SU-DHL-6 (cell line): ENCODE measurements around the gene CD200.

Experiments used
- H2AFZ ChIP-seq: fragments of 200-600 bp; sonication (generic); 2 replicates; pipeline ENCODE4 v1.6.1; 2014; ENCODE audit warnings: low read depth, mild to moderate bottlenecking, moderate library complexity, mixed read lengths, antibody characterized with exemption, low read length; ENCODE audit not compliant: severe bottlenecking
- H3F3A ChIP-seq: fragments of 200-600 bp; shearing (Covaris generic); 2 replicates; pipeline ENCODE4 v1.6.0; 2016; ENCODE audit warnings: antibody characterized with exemption, mild to moderate bottlenecking; ENCODE audit not compliant: insufficient read depth
- H3K27ac ChIP-seq: fragments of 200-600 bp; sonication (generic); 2 replicates; pipeline ENCODE4 v1.5.1; 2016; ENCODE audit warnings: low read depth, mild to moderate bottlenecking, low read length, moderate library complexity, mixed read lengths
- H3K27me3 ChIP-seq: fragments of 200-600 bp; sonication (generic), shearing (Covaris generic); 2 replicates; pipeline ENCODE4 v1.6.0; 2014; ENCODE audit warnings: mild to moderate bottlenecking, low read length
- H3K36me3 ChIP-seq: fragments of 200-600 bp; sonication (generic); 2 replicates; pipeline ENCODE4 v1.6.1; 2014; ENCODE audit warnings: mild to moderate bottlenecking, low read length, mixed read lengths
- H3K4me2 ChIP-seq: fragments of 300-600, 200-600 bp; shearing (Covaris generic), sonication (generic); 2 replicates; pipeline ENCODE4 v1.6.0; 2014; ENCODE audit warnings: low read length, low read depth, mild to moderate bottlenecking; ENCODE audit not compliant: poor library complexity, severe bottlenecking
- H3K4me3 ChIP-seq: fragments of 200-600 bp; sonication (generic); 2 replicates; pipeline ENCODE4 v1.5.1; 2014; ENCODE audit warnings: antibody characterized with exemption, low read length, mild to moderate bottlenecking, mixed read lengths; ENCODE audit not compliant: insufficient read depth, poor library complexity, severe bottlenecking
- H3K79me2 ChIP-seq: fragments of 200-600 bp; sonication (generic); 2 replicates; pipeline ENCODE4 v1.6.1; 2014; ENCODE audit warnings: mild to moderate bottlenecking, low read length, moderate library complexity; ENCODE audit not compliant: insufficient read depth
- H3K9ac ChIP-seq: fragments of 200-600 bp; sonication (generic); 2 replicates; pipeline ENCODE4 v1.7.0; 2014; ENCODE audit warnings: mild to moderate bottlenecking, low read length
- H3K9me2 ChIP-seq: fragments of 200-600 bp; sonication (generic); replicated peaks from 2 replicates; pipeline ENCODE4 v1.6.1; 2014; ENCODE audit warnings: low read length; ENCODE audit not compliant: insufficient read depth
- H3K9me3 ChIP-seq: fragments of 200-600 bp; sonication (generic); 2 replicates; pipeline ENCODE4 v1.6.1; 2014; ENCODE audit warnings: low read length, mixed read lengths; ENCODE audit not compliant: insufficient read depth
- H4K20me1 ChIP-seq: fragments of 200-600 bp; sonication (generic); 2 replicates; pipeline ENCODE4 v1.6.1; 2014; ENCODE audit warnings: low read depth, mild to moderate bottlenecking, antibody characterized with exemption, low read length, moderate library complexity, mixed read lengths
- CTCF ChIP-seq: fragments of 200-600 bp; sonication (generic); IDR thresholded peaks from one replicate; pipeline ENCODE4 v1.5.1; 2017; ENCODE audit warnings: antibody characterized with exemption, mild to moderate bottlenecking, low read length, moderate library complexity; ENCODE audit not compliant: insufficient read depth, poor library complexity, severe bottlenecking
- EZH2phosphoT487 ChIP-seq: fragments of 200-600 bp; sonication (generic), shearing (Covaris generic); conservative IDR thresholded peaks from 2 replicates; pipeline ENCODE4 v1.6.1; 2018; ENCODE audit warnings: mild to moderate bottlenecking, antibody characterized with exemption, low read length, moderate library complexity, mixed read lengths

The CD200 gene

GRCh38 chr3:112362221-112362620 is 29.3 kb downstream of the CD200 start:
- Histone ChIP-seq H4K20me1 (no peaks in the 10 kb centered on the region), H3K27ac (no peak overlapping the region), H3K36me3 (no peaks in the 10 kb centered on the region), H3K27me3 (no peaks in the 10 kb centered on the region), H3K9ac (no peak overlapping the region), H3K79me2 (no peaks in the 10 kb centered on the region), H3K9me2 (no peaks in the 10 kb centered on the region), H3F3A (no peaks in the 10 kb centered on the region), H3K9me3 (no peaks in the 10 kb centered on the region), H2AFZ (no peak overlapping the region), H3K4me3 (no peak overlapping the region), H3K4me2 (no peak overlapping the region)
- TF ChIP-seq CTCF (no peak), EZH2phosphoT487 (no peak)

GRCh38 chr3:112364291-112364690 is 31.3 kb downstream of the CD200 start:
- Histone ChIP-seq H3K9me2 (no peaks in the 10 kb centered on the region), H4K20me1 (no peaks in the 10 kb centered on the region), H3K79me2 (no peaks in the 10 kb centered on the region), H3K27ac (no peak overlapping the region), H3K9me3 (no peaks in the 10 kb centered on the region), H2AFZ (no peak overlapping the region), H3K4me2 (no peak overlapping the region), H3K36me3 (no peaks in the 10 kb centered on the region), H3K9ac (no peak overlapping the region), H3K4me3 (no peak overlapping the region), H3K27me3 (no peaks in the 10 kb centered on the region), H3F3A (no peaks in the 10 kb centered on the region)
- TF ChIP-seq CTCF (no peak), EZH2phosphoT487 (no peak)

- H3K27ac ChIP-seq: no peak overlapping the region
- no peak overlapping the region for H3K9ac ChIP-seq
- TF ChIP-seq EZH2phosphoT487 (no peak), CTCF (no peak)
- no peaks in the 10 kb centered on the region for H3K9me2 ChIP-seq
- no peak overlapping the region for H2AFZ ChIP-seq
- H3F3A ChIP-seq: no peaks in the 10 kb centered on the region
- no peaks in the 10 kb centered on the region for H3K36me3 ChIP-seq
- H3K4me3 ChIP-seq: no peak overlapping the region
- H3K79me2 ChIP-seq: no peaks in the 10 kb centered on the region
- no peaks in the 10 kb centered on the region for H3K9me3 ChIP-seq
- H4K20me1 ChIP-seq: no peaks in the 10 kb centered on the region
- H3K27me3 ChIP-seq: no peaks in the 10 kb centered on the region
- H3K4me2 ChIP-seq: no peak overlapping the region
These were observed 32.1 kb downstream of the CD200 start for GRCh38 chr3:112365035-112365434.

GRCh38 chr3:112365636-112366035 is 32.7 kb downstream of the CD200 start:
- Histone ChIP-seq H3K4me2 (no peak overlapping the region), H3K36me3 (no peaks in the 10 kb centered on the region), H3K9me3 (no peaks in the 10 kb centered on the region), H3K27ac (no peak overlapping the region), H3K9ac (no peak overlapping the region), H3K9me2 (no peaks in the 10 kb centered on the region), H3K4me3 (no peak overlapping the region), H4K20me1 (no peaks in the 10 kb centered on the region), H3K27me3 (no peaks in the 10 kb centered on the region), H2AFZ (no peak overlapping the region), H3K79me2 (no peaks in the 10 kb centered on the region), H3F3A (no peaks in the 10 kb centered on the region)
- TF ChIP-seq CTCF: no peak
- no peak for TF ChIP-seq EZH2phosphoT487
